ENCODE results near the gene ZXDC. TPM values are rescaled to one million over a fixed set of nuclear protein-coding genes. Genes with fewer than 3 reads are reported as not detected.

Gene ZXDC
- total and polyA plus RNA-seq, 2 experiments from 2014 or later, result 24.1 to 25.0 TPM

GRCh38 chr3:126392246-126392645, 83.4 kb downstream of the ZXDC start:
- peaks cover 20% of the 10 kb centered on the region for H3K27me3 ChIP-seq
- no peak overlapping the region for H3K27ac ChIP-seq
- TF ChIP-seq CTCF (IDR thresholded peaks at IDR 0.05; ENCODE audit: poor library complexity), result no peak
- TF ChIP-seq EZH2 (IDR thresholded peaks at IDR 0.05; ENCODE audit: borderline replicate concordance), result no peak
- TF ChIP-seq EZH2phosphoT487 (IDR thresholded peaks at IDR 0.05; ENCODE audit: low read depth, severe bottlenecking, unreplicated experiment), result no peak
- no peaks in the 10 kb centered on the region for H4K20me1 ChIP-seq (ENCODE audit: insufficient read depth, poor library complexity, severe bottlenecking)
- no peak overlapping the region for H3K4me2 ChIP-seq
- H3K36me3 ChIP-seq (replicated peaks; ENCODE audit: insufficient read depth, low read depth), result no peaks in the 10 kb centered on the region
- H3K9me3 ChIP-seq (ENCODE audit: low read depth), result no peaks in the 10 kb centered on the region
- H3K79me2 ChIP-seq, result no peaks in the 10 kb centered on the region
- H2AFZ ChIP-seq, result no peak overlapping the region
- DNase-seq (ENCODE audit: low spot score), result no peak
- H3K4me3 ChIP-seq, result no peak overlapping the region
- H3K9me2 ChIP-seq (replicated peaks; ENCODE audit: insufficient read depth), result no peaks in the 10 kb centered on the region
- WGBS (ENCODE audit: low lambda C conversion rate, missing lambda C conversion rate), result 91% methylated on average over 12 of the region's 12 CpGs
- H3K4me1 ChIP-seq (ENCODE audit: insufficient read depth), result peaks cover 3% of the 10 kb centered on the region

- Histone ChIP-seq H3K79me2 (no peaks in the 10 kb centered on the region), H4K20me1 (ENCODE audit: insufficient read depth, poor library complexity, severe bottlenecking) (no peaks in the 10 kb centered on the region), H3K4me3 (no peak overlapping the region), H3K9me3 (ENCODE audit: low read depth) (no peaks in the 10 kb centered on the region), H3K9me2 (replicated peaks; ENCODE audit: insufficient read depth) (no peaks in the 10 kb centered on the region), H3K27ac (no peak overlapping the region), H2AFZ (no peak overlapping the region), H3K27me3 (peaks cover 20% of the 10 kb centered on the region), H3K36me3 (replicated peaks; ENCODE audit: insufficient read depth, low read depth) (no peaks in the 10 kb centered on the region), H3K4me2 (no peak overlapping the region), H3K4me1 (ENCODE audit: insufficient read depth) (peaks cover 3% of the 10 kb centered on the region)
- WGBS (ENCODE audit: low lambda C conversion rate, missing lambda C conversion rate), result 73% methylated on average over 1 of the region's 1 CpG
- TF ChIP-seq CTCF (IDR thresholded peaks at IDR 0.05; ENCODE audit: poor library complexity) (no peak), EZH2 (IDR thresholded peaks at IDR 0.05; ENCODE audit: borderline replicate concordance) (no peak), EZH2phosphoT487 (IDR thresholded peaks at IDR 0.05; ENCODE audit: low read depth, severe bottlenecking, unreplicated experiment) (no peak)
- DNase-seq (ENCODE audit: low spot score), result no peak
These were observed 84.1 kb downstream of the ZXDC start for GRCh38 chr3:126391631-126392030.

GRCh38 chr3:126390751-126391150, 84.9 kb downstream of the ZXDC start:
- H3K4me3 ChIP-seq, result no peak overlapping the region
- H3K9me2 ChIP-seq (replicated peaks; ENCODE audit: insufficient read depth), result no peaks in the 10 kb centered on the region
- no peaks in the 10 kb centered on the region for H3K79me2 ChIP-seq
- H3K27ac ChIP-seq, result no peak overlapping the region
- H3K36me3 ChIP-seq (replicated peaks; ENCODE audit: insufficient read depth, low read depth), result no peaks in the 10 kb centered on the region
- H3K4me1 ChIP-seq (ENCODE audit: insufficient read depth), result peaks cover 3% of the 10 kb centered on the region
- no peak overlapping the region for H2AFZ ChIP-seq
- no peaks in the 10 kb centered on the region for H3K9me3 ChIP-seq (ENCODE audit: low read depth)
- peaks cover 17% of the 10 kb centered on the region for H3K27me3 ChIP-seq
- no peak for DNase-seq (ENCODE audit: low spot score)
- 95% methylated on average over 4 of the region's 4 CpGs for WGBS (ENCODE audit: low lambda C conversion rate, missing lambda C conversion rate)
- no peaks in the 10 kb centered on the region for H4K20me1 ChIP-seq (ENCODE audit: insufficient read depth, poor library complexity, severe bottlenecking)
- no peak for TF ChIP-seq EZH2phosphoT487 (IDR thresholded peaks at IDR 0.05; ENCODE audit: low read depth, severe bottlenecking, unreplicated experiment)
- no peak for TF ChIP-seq EZH2 (IDR thresholded peaks at IDR 0.05; ENCODE audit: borderline replicate concordance)
- no peak for TF ChIP-seq CTCF (IDR thresholded peaks at IDR 0.05; ENCODE audit: poor library complexity)
- no peak overlapping the region for H3K4me2 ChIP-seq

GRCh38 chr3:126390201-126390600, 85.5 kb downstream of the ZXDC start:
- H3K4me3 ChIP-seq, result no peak overlapping the region
- H3K36me3 ChIP-seq (replicated peaks; ENCODE audit: insufficient read depth, low read depth), result no peaks in the 10 kb centered on the region
- H3K27me3 ChIP-seq, result peaks cover 13% of the 10 kb centered on the region
- H4K20me1 ChIP-seq (ENCODE audit: insufficient read depth, poor library complexity, severe bottlenecking), result no peaks in the 10 kb centered on the region
- no peaks in the 10 kb centered on the region for H3K9me3 ChIP-seq (ENCODE audit: low read depth)
- H3K4me1 ChIP-seq (ENCODE audit: insufficient read depth), result peaks cover 3% of the 10 kb centered on the region
- no peak for DNase-seq (ENCODE audit: low spot score)
- WGBS (ENCODE audit: low lambda C conversion rate, missing lambda C conversion rate), result 97% methylated on average over 15 of the region's 15 CpGs
- no peak for TF ChIP-seq CTCF (IDR thresholded peaks at IDR 0.05; ENCODE audit: poor library complexity)
- TF ChIP-seq EZH2 (IDR thresholded peaks at IDR 0.05; ENCODE audit: borderline replicate concordance), result no peak
- TF ChIP-seq EZH2phosphoT487 (IDR thresholded peaks at IDR 0.05; ENCODE audit: low read depth, severe bottlenecking, unreplicated experiment), result no peak
- no peaks in the 10 kb centered on the region for H3K79me2 ChIP-seq
- no peak overlapping the region for H3K27ac ChIP-seq
- no peak overlapping the region for H3K4me2 ChIP-seq
- H3K9me2 ChIP-seq (replicated peaks; ENCODE audit: insufficient read depth), result no peaks in the 10 kb centered on the region
- H2AFZ ChIP-seq, result no peak overlapping the region
